Measurements from ENCODE around the gene PRKAG2.

DNA sequence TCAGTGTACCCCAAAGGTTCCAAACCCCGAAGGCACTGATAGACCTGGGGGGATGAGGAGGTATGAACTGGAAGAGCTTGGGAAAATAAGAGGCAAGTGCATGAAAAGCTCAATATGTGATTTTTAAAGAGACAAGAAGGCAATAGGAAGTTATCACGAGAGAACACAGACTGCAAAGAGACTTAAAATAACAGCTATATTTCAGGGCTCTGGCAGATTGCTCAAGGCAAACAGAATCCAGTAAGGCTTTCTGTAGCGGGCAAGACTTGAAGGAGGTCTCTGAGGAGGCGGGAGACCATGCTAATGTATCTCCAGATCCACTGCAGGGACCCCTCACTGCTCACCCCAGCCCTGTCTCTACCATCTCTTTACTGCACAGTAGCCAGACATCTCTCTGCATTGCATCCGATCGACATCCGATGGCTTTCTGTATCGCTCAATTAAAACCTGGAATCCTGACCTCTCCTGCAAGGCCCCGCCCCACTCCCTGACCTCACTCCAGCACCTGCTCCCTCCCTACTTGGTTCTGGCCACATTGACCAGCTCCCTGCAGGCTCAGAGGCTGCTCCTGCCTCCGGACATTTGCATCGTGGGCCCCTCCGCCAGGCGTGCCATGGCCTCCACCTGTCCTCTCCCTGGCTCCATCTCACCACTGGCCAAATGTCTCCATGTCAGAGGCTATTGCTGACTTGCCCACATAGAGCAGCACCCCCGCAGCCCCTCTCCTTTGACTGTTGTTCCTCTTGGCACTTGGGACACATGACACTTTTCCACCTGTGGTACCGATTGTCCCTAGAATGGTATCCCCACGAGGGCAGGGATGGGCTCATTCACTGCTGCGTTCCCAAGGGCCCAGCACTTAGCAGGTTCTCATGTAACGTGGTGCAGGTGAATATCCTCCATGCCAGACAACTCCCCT lies 118.0 kb downstream of the PRKAG2 start:
- TF ChIP-seq, protein P1, sequence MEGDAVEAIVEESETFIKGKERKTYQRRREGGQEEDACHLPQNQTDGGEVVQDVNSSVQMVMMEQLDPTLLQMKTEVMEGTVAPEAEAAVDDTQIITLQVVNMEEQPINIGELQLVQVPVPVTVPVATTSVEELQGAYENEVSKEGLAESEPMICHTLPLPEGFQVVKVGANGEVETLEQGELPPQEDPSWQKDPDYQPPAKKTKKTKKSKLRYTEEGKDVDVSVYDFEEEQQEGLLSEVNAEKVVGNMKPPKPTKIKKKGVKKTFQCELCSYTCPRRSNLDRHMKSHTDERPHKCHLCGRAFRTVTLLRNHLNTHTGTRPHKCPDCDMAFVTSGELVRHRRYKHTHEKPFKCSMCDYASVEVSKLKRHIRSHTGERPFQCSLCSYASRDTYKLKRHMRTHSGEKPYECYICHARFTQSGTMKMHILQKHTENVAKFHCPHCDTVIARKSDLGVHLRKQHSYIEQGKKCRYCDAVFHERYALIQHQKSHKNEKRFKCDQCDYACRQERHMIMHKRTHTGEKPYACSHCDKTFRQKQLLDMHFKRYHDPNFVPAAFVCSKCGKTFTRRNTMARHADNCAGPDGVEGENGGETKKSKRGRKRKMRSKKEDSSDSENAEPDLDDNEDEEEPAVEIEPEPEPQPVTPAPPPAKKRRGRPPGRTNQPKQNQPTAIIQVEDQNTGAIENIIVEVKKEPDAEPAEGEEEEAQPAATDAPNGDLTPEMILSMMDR (IDR thresholded peaks at IDR 0.05; ENCODE audit: low read length): no peak
- TF ChIP-seq EZH2 (IDR thresholded peaks at IDR 0.05; ENCODE audit: borderline replicate concordance, low read length): no peak

Data from OCI-LY1 (cell line).